ENCODE results near the gene POLR3B. TPM values are rescaled to one million over a fixed set of nuclear protein-coding genes. Genes with fewer than 3 reads are reported as not detected.

Gene POLR3B
- total RNA-seq, 1 donor from 2014 or later: 8.1 TPM

GRCh38 chr12:106386813-106387535, 29.4 kb downstream of the POLR3B start:
- Mint-ChIP-seq H3K27ac (ENCODE audit: unreplicated experiment) (no peak overlapping the region), H3K36me3 (ENCODE audit: unreplicated experiment) (peaks cover 18% of the 10 kb centered on the region), H3K27me3 (ENCODE audit: unreplicated experiment) (no peaks in the 10 kb centered on the region), H3K4me3 (ENCODE audit: unreplicated experiment) (no peak overlapping the region), H3K9me3 (ENCODE audit: unreplicated experiment) (peaks cover 11% of the 10 kb centered on the region), H3K4me1 (ENCODE audit: unreplicated experiment) (peaks cover 7% of the 10 kb centered on the region)
- no peak for DNase-seq (ENCODE audit: extremely low spot score, unreplicated experiment)
- no peak for TF ChIP-seq CTCF (IDR thresholded peaks at IDR 0.05)

- peaks cover 14% of the 10 kb centered on the region for H3K36me3 Mint-ChIP-seq (ENCODE audit: unreplicated experiment)
- TF ChIP-seq CTCF (IDR thresholded peaks at IDR 0.05): no peak
- DNase-seq (ENCODE audit: extremely low spot score, unreplicated experiment): no peak
- H3K4me3 Mint-ChIP-seq (ENCODE audit: unreplicated experiment): no peak overlapping the region
- H3K27me3 Mint-ChIP-seq (ENCODE audit: unreplicated experiment): no peaks in the 10 kb centered on the region
- peaks cover 3% of the 10 kb centered on the region for H3K9me3 Mint-ChIP-seq (ENCODE audit: unreplicated experiment)
- peaks cover 7% of the 10 kb centered on the region for H3K4me1 Mint-ChIP-seq (ENCODE audit: unreplicated experiment)
- no peak overlapping the region for H3K27ac Mint-ChIP-seq (ENCODE audit: unreplicated experiment)
Measured at GRCh38 chr12:106387848-106388377, 30.4 kb downstream of the POLR3B start.

- DNase-seq (ENCODE audit: extremely low spot score, unreplicated experiment): no peak
- peaks cover 7% of the 10 kb centered on the region for H3K4me1 Mint-ChIP-seq (ENCODE audit: unreplicated experiment)
- H3K27me3 Mint-ChIP-seq (ENCODE audit: unreplicated experiment): no peaks in the 10 kb centered on the region
- TF ChIP-seq CTCF (IDR thresholded peaks at IDR 0.05): no peak
- peaks cover 17% of the 10 kb centered on the region for H3K36me3 Mint-ChIP-seq (ENCODE audit: unreplicated experiment)
- H3K4me3 Mint-ChIP-seq (ENCODE audit: unreplicated experiment): no peak overlapping the region
- H3K27ac Mint-ChIP-seq (ENCODE audit: unreplicated experiment): no peak overlapping the region
- no peaks in the 10 kb centered on the region for H3K9me3 Mint-ChIP-seq (ENCODE audit: unreplicated experiment)
Measured at GRCh38 chr12:106389151-106389550, 31.6 kb downstream of the POLR3B start.

- Mint-ChIP-seq H3K4me3 (ENCODE audit: unreplicated experiment) (no peak overlapping the region), H3K9me3 (ENCODE audit: unreplicated experiment) (peaks cover 5% of the 10 kb centered on the region), H3K27ac (ENCODE audit: unreplicated experiment) (no peak overlapping the region), H3K27me3 (ENCODE audit: unreplicated experiment) (no peaks in the 10 kb centered on the region), H3K36me3 (ENCODE audit: unreplicated experiment) (peaks cover 42% of the 10 kb centered on the region), H3K4me1 (ENCODE audit: unreplicated experiment) (no peaks in the 10 kb centered on the region)
- no peak for TF ChIP-seq CTCF (IDR thresholded peaks at IDR 0.05)
- DNase-seq (ENCODE audit: extremely low spot score, unreplicated experiment): no peak
Measured at GRCh38 chr12:106392759-106393158, 35.2 kb downstream of the POLR3B start.

- peaks cover 43% of the 10 kb centered on the region for H3K36me3 Mint-ChIP-seq (ENCODE audit: unreplicated experiment)
- no peak for TF ChIP-seq CTCF (IDR thresholded peaks at IDR 0.05)
- H3K4me3 Mint-ChIP-seq (ENCODE audit: unreplicated experiment): no peak overlapping the region
- no peak for DNase-seq (ENCODE audit: extremely low spot score, unreplicated experiment)
- no peaks in the 10 kb centered on the region for H3K4me1 Mint-ChIP-seq (ENCODE audit: unreplicated experiment)
- H3K27ac Mint-ChIP-seq (ENCODE audit: unreplicated experiment): no peak overlapping the region
- H3K9me3 Mint-ChIP-seq (ENCODE audit: unreplicated experiment): no peaks in the 10 kb centered on the region
- H3K27me3 Mint-ChIP-seq (ENCODE audit: unreplicated experiment): no peaks in the 10 kb centered on the region
Measured at GRCh38 chr12:106409878-106410277, 52.3 kb downstream of the POLR3B start.

All from osteocyte (in vitro differentiated cells).